SIG-M5 treated with dmso at 0.1 percent for 504 hours (cell line): ENCODE data around the gene COL18A1.
"Not testable (repeated sequence)": the region's sequence is repeated elsewhere in the genome, so short reads cannot be mapped to it uniquely, and the experiment has no call there.

Experiments used
- DNase-seq: peaks from one replicate; lab custom pipeline; 2025; ENCODE audit not compliant: unreplicated experiment; lab: John Stamatoyannopoulos, UW

COL18A1 gene

GRCh38 chr21:45366931-45367401 lies 38.0 kb upstream of the COL18A1 start:
- DNase-seq: no peak

- no peak for DNase-seq
Measured at GRCh38 chr21:45367402-45368351, 37.3 kb upstream of the COL18A1 start.

GRCh38 chr21:45369018-45369417 lies 35.9 kb upstream of the COL18A1 start:
- not testable (repeated sequence) for DNase-seq

GRCh38 chr21:45370575-45370974 lies 34.4 kb upstream of the COL18A1 start:
- DNase-seq: no peak

- DNase-seq: no peak
Measured at GRCh38 chr21:45371081-45371480, 33.9 kb upstream of the COL18A1 start.

- DNase-seq: no peak
Measured at GRCh38 chr21:45371655-45372054, 33.3 kb upstream of the COL18A1 start.

GRCh38 chr21:45372732-45373355 lies 32.1 kb upstream of the COL18A1 start:
- DNase-seq: no peak

GRCh38 chr21:45373991-45374816 lies 30.8 kb upstream of the COL18A1 start:
- DNase-seq: no peak

GRCh38 chr21:45374826-45375455 lies 30.0 kb upstream of the COL18A1 start:
- no peak for DNase-seq

GRCh38 chr21:45376459-45377324 lies 28.3 kb upstream of the COL18A1 start:
- no peak for DNase-seq

- DNase-seq: no peak
Measured at GRCh38 chr21:45377325-45377709, 27.6 kb upstream of the COL18A1 start.

- DNase-seq: no peak
Measured at GRCh38 chr21:45377866-45378257, 27.1 kb upstream of the COL18A1 start.

- DNase-seq: no peak
Measured at GRCh38 chr21:45378258-45378966, 26.6 kb upstream of the COL18A1 start.

- no peak for DNase-seq
Measured at GRCh38 chr21:45379171-45379900, 25.6 kb upstream of the COL18A1 start.

- no peak for DNase-seq
Measured at GRCh38 chr21:45379901-45380330, 25.0 kb upstream of the COL18A1 start.

GRCh38 chr21:45380566-45380965 lies 24.4 kb upstream of the COL18A1 start:
- DNase-seq: no peak

GRCh38 chr21:45381036-45381787 lies 23.8 kb upstream of the COL18A1 start:
- no peak for DNase-seq
